Calu3 (cell line): Measurements from ENCODE around the gene CCDC170. TPM values are rescaled to one million over a fixed set of nuclear protein-coding genes. Genes with fewer than 3 reads are reported as not detected.

Experiments
- BruUV-seq: library from RNA; stranded (reverse); fragments of 400-500 nt; replicated peaks from 2 replicates; lab custom pipeline; 2021; lab: Mats Ljungman, UMichigan
- CTCF ChIA-PET: fragments of 300-600 bp; sonication (Branson Sonifier 250); formaldehyde crosslinking; loops from one replicate; lab custom pipeline; 2022; ENCODE audit warnings: antibody characterized with exemption; lab: Charles Lee
- DNase-seq: peaks from one replicate; pipeline ENCODE4 v3.0.0; 2022
- H3K27ac Mint-ChIP-seq: one replicate; pipeline ENCODE4 v1.8.0; 2022; ENCODE audit warnings: mixed read lengths; ENCODE audit not compliant: unreplicated experiment
- H3K27me3 Mint-ChIP-seq: one replicate; pipeline ENCODE4 v1.8.0; 2022; ENCODE audit warnings: mixed read lengths; ENCODE audit not compliant: unreplicated experiment
- H3K36me3 Mint-ChIP-seq: one replicate; pipeline ENCODE4 v1.8.0; 2022; ENCODE audit warnings: mild to moderate bottlenecking, moderate library complexity, mixed read lengths; ENCODE audit not compliant: insufficient read depth, unreplicated experiment
- H3K4me1 Mint-ChIP-seq: one replicate; pipeline ENCODE4 v1.8.0; 2022; ENCODE audit warnings: mild to moderate bottlenecking, low read depth, mixed read lengths; ENCODE audit not compliant: unreplicated experiment
- H3K4me3 Mint-ChIP-seq: one replicate; pipeline ENCODE4 v1.8.0; 2022; ENCODE audit warnings: mild to moderate bottlenecking, low read depth, moderate library complexity, mixed read lengths; ENCODE audit not compliant: unreplicated experiment
- H3K9me3 Mint-ChIP-seq: one replicate; pipeline ENCODE4 v1.8.0; 2022; ENCODE audit warnings: low read depth, mixed read lengths; ENCODE audit not compliant: unreplicated experiment
- intact Hi-C: fragments of 100-400 bp; cut with micrococcal nuclease; formaldehyde crosslinking; loops from one replicate; pipeline ENCODE4 v1.10.0; 2022; ENCODE audit not compliant: unreplicated experiment
- total RNA-seq: library from RNA; stranded (reverse); gene quantifications from 2 replicates; pipeline ENCODE4 v1.2.3, GENCODE V29; 2022
- TF ChIP-seq, protein P1 (sequence below): fragments of 200-600 bp; IDR thresholded peaks from one replicate; pipeline ENCODE4 v1.8.0; 2022; ENCODE audit warnings: antibody characterized with exemption; ENCODE audit not compliant: unreplicated experiment

CCDC170 gene
- total RNA-seq, 1 experiment from 2014 or later = 0.26 TPM

DNA sequence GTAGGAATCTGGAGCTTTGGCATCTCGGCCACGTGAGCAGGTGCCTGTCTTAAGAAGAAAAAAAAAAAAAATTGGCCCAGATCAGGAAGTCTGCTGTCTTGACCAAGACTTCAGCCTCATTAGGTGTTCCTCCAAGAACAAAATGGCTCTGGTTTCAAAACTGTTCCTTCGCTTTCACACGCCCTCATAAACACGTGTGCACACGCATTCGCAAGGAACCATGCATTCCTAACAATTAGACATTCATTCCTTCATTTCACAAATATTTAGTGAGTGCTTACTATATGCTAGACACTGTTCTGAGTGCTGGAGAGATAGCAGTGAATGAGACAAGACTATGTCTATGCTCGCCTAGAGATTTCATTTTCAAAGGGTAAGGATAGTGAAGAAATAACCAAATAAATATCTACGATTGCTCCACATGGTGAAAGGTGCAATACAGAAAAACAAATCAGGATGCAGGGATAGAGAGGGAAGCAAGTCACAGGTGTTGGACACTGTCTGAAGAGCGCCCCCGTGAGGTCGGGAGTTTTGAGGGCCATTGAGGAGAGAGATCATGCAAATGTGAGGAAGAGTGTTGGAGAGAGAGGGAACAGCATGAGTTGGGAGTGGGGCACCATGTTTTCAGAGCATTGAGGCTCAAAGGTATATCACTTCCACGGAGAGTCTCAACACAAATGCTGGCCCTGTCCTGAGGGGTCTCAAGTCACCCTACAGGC is 53.3 kb downstream of the CCDC170 start:
- no peak for DNase-seq
- BruUV-seq = no TSS peak
- CTCF ChIA-PET = no interaction called here

DNA sequence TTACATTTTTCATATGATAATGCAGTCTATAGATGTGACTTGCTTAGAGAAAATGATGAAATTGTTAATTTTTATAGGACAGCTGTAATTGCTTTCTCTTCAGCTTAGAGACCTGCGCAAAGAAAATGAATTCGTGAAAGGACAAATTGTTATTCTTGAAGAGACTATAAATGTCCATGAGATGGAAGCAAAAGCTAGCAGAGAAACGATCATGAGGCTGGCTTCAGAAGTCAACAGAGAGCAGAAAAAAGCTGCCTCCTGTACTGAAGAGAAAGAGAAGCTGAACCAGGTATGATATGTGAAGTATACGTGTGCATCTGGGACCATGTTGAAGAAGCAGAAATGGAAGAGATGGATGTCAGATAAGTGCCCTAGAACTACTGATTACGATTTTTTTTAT is 54.4 kb downstream of the CCDC170 start:
- H3K36me3 Mint-ChIP-seq = no peaks in the 10 kb centered on the region
- no TSS peak for BruUV-seq
- no peak overlapping the region for H3K4me3 Mint-ChIP-seq

More for the DNA sequence above, 53.3 kb downstream of the CCDC170 start:
- intact Hi-C loops = no loop called here
- TF ChIP-seq, protein P1, sequence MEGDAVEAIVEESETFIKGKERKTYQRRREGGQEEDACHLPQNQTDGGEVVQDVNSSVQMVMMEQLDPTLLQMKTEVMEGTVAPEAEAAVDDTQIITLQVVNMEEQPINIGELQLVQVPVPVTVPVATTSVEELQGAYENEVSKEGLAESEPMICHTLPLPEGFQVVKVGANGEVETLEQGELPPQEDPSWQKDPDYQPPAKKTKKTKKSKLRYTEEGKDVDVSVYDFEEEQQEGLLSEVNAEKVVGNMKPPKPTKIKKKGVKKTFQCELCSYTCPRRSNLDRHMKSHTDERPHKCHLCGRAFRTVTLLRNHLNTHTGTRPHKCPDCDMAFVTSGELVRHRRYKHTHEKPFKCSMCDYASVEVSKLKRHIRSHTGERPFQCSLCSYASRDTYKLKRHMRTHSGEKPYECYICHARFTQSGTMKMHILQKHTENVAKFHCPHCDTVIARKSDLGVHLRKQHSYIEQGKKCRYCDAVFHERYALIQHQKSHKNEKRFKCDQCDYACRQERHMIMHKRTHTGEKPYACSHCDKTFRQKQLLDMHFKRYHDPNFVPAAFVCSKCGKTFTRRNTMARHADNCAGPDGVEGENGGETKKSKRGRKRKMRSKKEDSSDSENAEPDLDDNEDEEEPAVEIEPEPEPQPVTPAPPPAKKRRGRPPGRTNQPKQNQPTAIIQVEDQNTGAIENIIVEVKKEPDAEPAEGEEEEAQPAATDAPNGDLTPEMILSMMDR = no peak
- Mint-ChIP-seq H3K4me3 (no peak overlapping the region), H3K4me1 (no peaks in the 10 kb centered on the region), H3K36me3 (no peaks in the 10 kb centered on the region), H3K27ac (no peak overlapping the region), H3K9me3 (no peaks in the 10 kb centered on the region), H3K27me3 (no peaks in the 10 kb centered on the region)

DNA sequence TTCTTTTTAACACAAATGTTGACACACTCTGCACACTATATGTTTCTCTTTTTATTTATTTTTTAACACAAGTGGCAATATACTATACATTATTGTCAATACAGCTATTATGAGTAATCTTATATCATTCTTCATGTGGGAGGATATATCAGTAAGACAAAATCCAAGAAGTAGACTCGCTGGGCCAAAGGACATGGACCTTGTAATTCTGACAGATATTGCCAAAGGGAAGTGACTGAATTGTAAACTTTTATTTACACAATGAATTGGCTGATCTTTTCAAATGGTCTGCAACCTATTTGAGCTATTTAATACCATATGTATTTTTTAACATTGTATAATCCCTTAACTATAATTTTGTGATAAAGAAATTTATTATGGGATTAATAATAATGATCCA is 56.0 kb downstream of the CCDC170 start:
- Mint-ChIP-seq H3K27ac (no peak overlapping the region), H3K4me3 (no peak overlapping the region), H3K9me3 (no peaks in the 10 kb centered on the region), H3K4me1 (no peaks in the 10 kb centered on the region), H3K36me3 (no peaks in the 10 kb centered on the region), H3K27me3 (no peaks in the 10 kb centered on the region)
- intact Hi-C loops = no loop called here
- TF ChIP-seq, protein P1 = no peak
- DNase-seq = no peak
- CTCF ChIA-PET = no interaction called here
- no TSS peak for BruUV-seq

More for the DNA sequence above, 54.4 kb downstream of the CCDC170 start:
- Mint-ChIP-seq H3K27ac (no peak overlapping the region), H3K4me1 (no peaks in the 10 kb centered on the region), H3K27me3 (no peaks in the 10 kb centered on the region), H3K9me3 (no peaks in the 10 kb centered on the region)
- CTCF ChIA-PET = no interaction called here
- TF ChIP-seq, protein P1 = no peak
- DNase-seq = no peak
- intact Hi-C loops = no loop called here

DNA sequence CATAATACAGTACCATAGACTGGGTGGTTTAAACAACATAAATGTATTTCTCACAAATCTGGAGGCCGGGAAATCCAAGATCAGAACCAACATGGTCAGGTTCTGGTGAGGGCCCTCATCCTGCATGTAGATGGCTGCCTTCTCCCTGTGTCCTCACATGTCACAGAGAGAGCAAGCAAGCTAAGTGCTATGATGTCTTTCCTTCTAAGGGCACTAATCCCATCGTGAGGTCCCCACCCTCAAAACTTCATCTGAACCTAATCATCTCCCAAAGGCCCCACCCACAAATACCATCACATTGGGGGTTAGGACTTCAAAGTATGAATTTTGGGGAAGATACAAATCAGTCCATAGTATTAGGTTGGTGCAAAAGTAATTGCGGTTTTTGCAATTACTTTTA is 56.8 kb downstream of the CCDC170 start:
- intact Hi-C loops = no loop called here
- no TSS peak for BruUV-seq
- TF ChIP-seq, protein P1 = no peak
- H3K27me3 Mint-ChIP-seq = no peaks in the 10 kb centered on the region
- no peaks in the 10 kb centered on the region for H3K36me3 Mint-ChIP-seq
- CTCF ChIA-PET = no interaction called here
- no peaks in the 10 kb centered on the region for H3K4me1 Mint-ChIP-seq
- H3K27ac Mint-ChIP-seq = no peak overlapping the region
- H3K4me3 Mint-ChIP-seq = no peak overlapping the region
- no peak for DNase-seq
- H3K9me3 Mint-ChIP-seq = no peaks in the 10 kb centered on the region
